HG03060 (cell line): ENCODE measurements around the gene TSFM.

Experiments used
- ATAC-seq: cut with Tn5 transposase; IDR thresholded peaks from one replicate; pipeline ENCODE4 v1.9.1; 2021; ENCODE audit warnings: low read depth, moderate number of reproducible peaks; ENCODE audit not compliant: unreplicated experiment

Gene TSFM

GRCh38 chr12:57777367-57777766 is 5.2 kb upstream of the TSFM start:
- ATAC-seq: no peak

- no peak for ATAC-seq
These were observed 4.7 kb upstream of the TSFM start for GRCh38 chr12:57777911-57778310.

GRCh38 chr12:57779736-57780135 is 2.9 kb upstream of the TSFM start:
- ATAC-seq: no peak

- ATAC-seq: no peak
These were observed 2.2 kb upstream of the TSFM start for GRCh38 chr12:57780284-57780897.

- ATAC-seq: no peak
These were observed 1.3 kb upstream of the TSFM start for GRCh38 chr12:57781244-57781643.

- no peak for ATAC-seq
These were observed 786 bp upstream of the TSFM start for GRCh38 chr12:57781801-57782200.

- no peak for ATAC-seq
These were observed 362 bp upstream of the TSFM start for GRCh38 chr12:57782243-57782607.

- no peak for ATAC-seq
These were observed 847 bp downstream of the TSFM start for GRCh38 chr12:57783466-57783801.

- no peak for ATAC-seq
These were observed 1.3 kb downstream of the TSFM start for GRCh38 chr12:57783861-57784260.

- no peak for ATAC-seq
These were observed 11.3 kb downstream of the TSFM start for GRCh38 chr12:57793920-57794319.

- ATAC-seq: no peak
These were observed 12.8 kb downstream of the TSFM start for GRCh38 chr12:57795354-57795753.

GRCh38 chr12:57796996-57797395 is 14.4 kb downstream of the TSFM start:
- ATAC-seq: no peak

GRCh38 chr12:57797933-57798332 is 15.3 kb downstream of the TSFM start:
- no peak for ATAC-seq

GRCh38 chr12:57800965-57801364 is 18.4 kb downstream of the TSFM start:
- ATAC-seq: no peak

- ATAC-seq: no peak
These were observed 20.0 kb downstream of the TSFM start for GRCh38 chr12:57802607-57803006.

GRCh38 chr12:57803319-57803893 is 20.8 kb downstream of the TSFM start:
- no peak for ATAC-seq

GRCh38 chr12:57806677-57807076 is 24.1 kb downstream of the TSFM start:
- no peak for ATAC-seq

GRCh38 chr12:57807285-57807684 is 24.7 kb downstream of the TSFM start:
- ATAC-seq: no peak

- ATAC-seq: no peak
These were observed 25.8 kb downstream of the TSFM start for GRCh38 chr12:57808351-57808750.

GRCh38 chr12:57809425-57809824 is 26.8 kb downstream of the TSFM start:
- ATAC-seq: no peak

GRCh38 chr12:57810450-57810849 is 27.9 kb downstream of the TSFM start:
- no peak for ATAC-seq

GRCh38 chr12:57811028-57811755 is 28.6 kb downstream of the TSFM start:
- ATAC-seq: no peak
